Testis (tissue), 2 donors: Measurements from ENCODE around the gene SIPA1L3.

Experiments
- POLR2A ChIP-seq: fragments of 450-650 bp; IDR thresholded peaks from one replicate; pipeline ENCODE4 v1.6.1; 2017; ENCODE audit warnings: antibody characterized with exemption, mild to moderate bottlenecking, moderate library complexity
- TF ChIP-seq, protein P1 (sequence below), 3 experiments: fragments of 450-650 bp in 2 of 3; fragments of 200-600 bp in 1 of 3; sonication (generic) in 1 of 3; IDR thresholded peaks; one replicate each; pipeline ENCODE4 v1.5.1; 2016 to 2019; ENCODE audit warnings: antibody characterized with exemption in 3 of 3, mild to moderate bottlenecking in 2 of 3, moderate library complexity in 1 of 3

DNA sequence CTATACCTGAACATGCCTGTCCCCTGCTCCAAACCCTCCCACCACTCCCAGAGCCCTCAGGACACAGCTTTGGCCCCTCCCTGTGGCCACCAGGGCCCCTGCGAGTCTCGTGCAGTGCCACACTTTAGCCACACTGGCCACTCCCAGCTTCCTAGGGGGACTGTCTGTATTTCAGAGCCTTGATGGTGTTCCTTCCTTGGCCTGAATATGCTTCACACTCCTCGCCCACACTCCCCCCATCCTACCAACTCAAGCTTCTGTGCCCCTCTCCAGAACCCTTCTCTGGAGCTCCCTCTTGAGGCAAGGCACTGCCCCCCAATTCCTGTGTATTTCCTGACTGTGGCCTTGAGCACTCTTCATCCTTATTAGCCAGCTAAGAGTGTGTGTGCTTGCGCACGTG lies 236.8 kb downstream of the SIPA1L3 start:
- TF ChIP-seq, protein P1, sequence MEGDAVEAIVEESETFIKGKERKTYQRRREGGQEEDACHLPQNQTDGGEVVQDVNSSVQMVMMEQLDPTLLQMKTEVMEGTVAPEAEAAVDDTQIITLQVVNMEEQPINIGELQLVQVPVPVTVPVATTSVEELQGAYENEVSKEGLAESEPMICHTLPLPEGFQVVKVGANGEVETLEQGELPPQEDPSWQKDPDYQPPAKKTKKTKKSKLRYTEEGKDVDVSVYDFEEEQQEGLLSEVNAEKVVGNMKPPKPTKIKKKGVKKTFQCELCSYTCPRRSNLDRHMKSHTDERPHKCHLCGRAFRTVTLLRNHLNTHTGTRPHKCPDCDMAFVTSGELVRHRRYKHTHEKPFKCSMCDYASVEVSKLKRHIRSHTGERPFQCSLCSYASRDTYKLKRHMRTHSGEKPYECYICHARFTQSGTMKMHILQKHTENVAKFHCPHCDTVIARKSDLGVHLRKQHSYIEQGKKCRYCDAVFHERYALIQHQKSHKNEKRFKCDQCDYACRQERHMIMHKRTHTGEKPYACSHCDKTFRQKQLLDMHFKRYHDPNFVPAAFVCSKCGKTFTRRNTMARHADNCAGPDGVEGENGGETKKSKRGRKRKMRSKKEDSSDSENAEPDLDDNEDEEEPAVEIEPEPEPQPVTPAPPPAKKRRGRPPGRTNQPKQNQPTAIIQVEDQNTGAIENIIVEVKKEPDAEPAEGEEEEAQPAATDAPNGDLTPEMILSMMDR (IDR thresholded peaks at IDR 0.05): no peak
- TF ChIP-seq POLR2A: no peak
